Osteocyte (in vitro differentiated cells): ENCODE data around the gene SLC7A1. TPM values are rescaled to one million over a fixed set of nuclear protein-coding genes. Genes with fewer than 3 reads are reported as not detected.

Source experiments
- DNase-seq: peaks from one replicate; pipeline ENCODE4 v3.0.0; 2021; ENCODE audit warnings: mixed read lengths; ENCODE audit not compliant: unreplicated experiment; ENCODE audit errors: extremely low spot score
- H3K27ac Mint-ChIP-seq: one replicate; pipeline ENCODE4 v1.8.0; 2021; ENCODE audit warnings: mild to moderate bottlenecking, mixed read lengths; ENCODE audit not compliant: unreplicated experiment
- H3K27me3 Mint-ChIP-seq: one replicate; pipeline ENCODE4 v1.8.0; 2021; ENCODE audit warnings: mixed read lengths; ENCODE audit not compliant: unreplicated experiment
- H3K36me3 Mint-ChIP-seq: one replicate; pipeline ENCODE4 v1.8.0; 2021; ENCODE audit warnings: mixed read lengths; ENCODE audit not compliant: unreplicated experiment
- H3K4me1 Mint-ChIP-seq: one replicate; pipeline ENCODE4 v1.8.0; 2021; ENCODE audit warnings: mixed read lengths; ENCODE audit not compliant: unreplicated experiment
- H3K4me3 Mint-ChIP-seq: one replicate; pipeline ENCODE4 v1.8.0; 2021; ENCODE audit warnings: mild to moderate bottlenecking, moderate library complexity, mixed read lengths; ENCODE audit not compliant: unreplicated experiment
- H3K9me3 Mint-ChIP-seq: one replicate; pipeline ENCODE4 v1.8.0; 2021; ENCODE audit warnings: mixed read lengths; ENCODE audit not compliant: unreplicated experiment
- CTCF ChIP-seq: fragments of 200-600 bp; sonication (generic); IDR thresholded peaks from 2 replicates; pipeline ENCODE4 v1.5.0; 2021; ENCODE audit warnings: antibody characterized with exemption, mild to moderate bottlenecking, moderate library complexity
- total RNA-seq: library from RNA; stranded (reverse); gene quantifications from 2 replicates; pipeline ENCODE4 v1.2.1, GENCODE V29; 2021

SLC7A1 gene
- total RNA-seq, 1 donor from 2014 or later, result 84.0 TPM

DNA sequence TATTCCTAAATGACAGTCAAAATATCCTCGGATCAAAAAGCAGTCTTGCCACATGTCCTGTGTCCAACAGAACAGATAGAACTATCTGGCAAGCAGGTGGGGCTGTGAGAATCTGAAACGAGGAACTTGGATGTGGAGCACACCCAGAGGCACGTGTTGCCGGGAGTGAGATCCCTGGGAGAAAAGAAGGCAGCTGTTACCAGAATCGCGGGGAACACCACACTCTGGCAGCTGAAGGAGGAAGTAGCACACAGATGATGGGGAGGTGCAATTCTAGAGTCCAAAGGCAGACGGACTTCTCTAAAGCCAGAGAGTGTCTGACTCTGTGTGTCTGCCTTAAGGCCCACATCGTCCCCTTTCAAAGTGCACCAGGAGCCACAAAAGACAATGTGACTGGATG lies 22.3 kb downstream of the SLC7A1 start:
- Mint-ChIP-seq H3K27me3 (no peaks in the 10 kb centered on the region), H3K9me3 (no peaks in the 10 kb centered on the region), H3K36me3 (peaks cover 13% of the 10 kb centered on the region), H3K4me3 (no peak overlapping the region), H3K4me1 (peaks cover 53% of the 10 kb centered on the region), H3K27ac (peak overlapping the region; percentile 63)
- DNase-seq, result no peak
- TF ChIP-seq CTCF, result peak; percentile 5

GRCh38 chr13:29572575-29572974 lies 22.9 kb downstream of the SLC7A1 start:
- no peak for DNase-seq
- H3K4me3 Mint-ChIP-seq, result no peak overlapping the region
- no peaks in the 10 kb centered on the region for H3K27me3 Mint-ChIP-seq
- TF ChIP-seq CTCF, result no peak
- H3K27ac Mint-ChIP-seq, result peak overlapping the region; percentile 63
- H3K4me1 Mint-ChIP-seq, result peaks cover 54% of the 10 kb centered on the region
- H3K9me3 Mint-ChIP-seq, result no peaks in the 10 kb centered on the region
- peaks cover 13% of the 10 kb centered on the region for H3K36me3 Mint-ChIP-seq

GRCh38 chr13:29571876-29572570 lies 23.5 kb downstream of the SLC7A1 start:
- no peak for TF ChIP-seq CTCF
- Mint-ChIP-seq H3K27me3 (no peaks in the 10 kb centered on the region), H3K36me3 (peaks cover 13% of the 10 kb centered on the region), H3K9me3 (no peaks in the 10 kb centered on the region), H3K4me3 (no peak overlapping the region), H3K27ac (peak overlapping the region; percentile 63), H3K4me1 (peaks cover 54% of the 10 kb centered on the region)
- DNase-seq, result no peak

GRCh38 chr13:29570051-29570654 lies 25.3 kb downstream of the SLC7A1 start:
- Mint-ChIP-seq H3K27ac (peak overlapping the region; percentile 6), H3K36me3 (peaks cover 4% of the 10 kb centered on the region), H3K9me3 (no peaks in the 10 kb centered on the region), H3K27me3 (no peaks in the 10 kb centered on the region), H3K4me3 (no peak overlapping the region), H3K4me1 (peaks cover 52% of the 10 kb centered on the region)
- TF ChIP-seq CTCF, result no peak
- DNase-seq, result no peak

- peak overlapping the region; percentile 6 for H3K27ac Mint-ChIP-seq
- no peak for DNase-seq
Measured at GRCh38 chr13:29569253-29570050, 26.0 kb downstream of the SLC7A1 start.

More at GRCh38 chr13:29569253-29570050, 26.0 kb downstream of the SLC7A1 start:
- H3K27me3 Mint-ChIP-seq, result no peaks in the 10 kb centered on the region
- H3K36me3 Mint-ChIP-seq, result peaks cover 4% of the 10 kb centered on the region
- H3K4me3 Mint-ChIP-seq, result no peak overlapping the region
- no peak for TF ChIP-seq CTCF
- H3K4me1 Mint-ChIP-seq, result peaks cover 56% of the 10 kb centered on the region
- no peaks in the 10 kb centered on the region for H3K9me3 Mint-ChIP-seq
